ENCODE results near the gene ARHGAP24. TPM values are rescaled to one million over a fixed set of nuclear protein-coding genes. Genes with fewer than 3 reads are reported as not detected.

ARHGAP24 gene
- total RNA-seq, 4 donors from 2014 or later = 3.6 to 35.3 (median 7.2) TPM

- no peaks in the 10 kb centered on the region for H3K27me3 ChIP-seq
- no peaks in the 10 kb centered on the region for H3K36me3 ChIP-seq
- peaks cover 0 to 30% (median 3%) of the 10 kb centered on the region in 3 donors for H3K4me1 ChIP-seq
- no peaks in the 10 kb centered on the region for H3K9me3 ChIP-seq
- WGBS, 2 donors = 51 to 70% methylated on average over 15 to 17 of the region's 18 CpGs
- intact Hi-C loops (cut with DNase I) = no loop called here
- TF ChIP-seq POLR2A (IDR thresholded peaks at IDR 0.05) = no peak
- H3K4me3 ChIP-seq = peak overlapping the region in 1 of 4 donors; percentile 33
- no peak for DNase-seq
- H3K27ac ChIP-seq = no peak overlapping the region
These were observed 457.7 kb downstream of the ARHGAP24 start for GRCh38 chr4:85932500-85933290.

- H3K4me1 ChIP-seq = peaks cover 0 to 26% (median 3%) of the 10 kb centered on the region in 3 donors
- 88 to 91% methylated on average over 3 of the region's 3 CpGs for WGBS, 2 donors
- no peak overlapping the region for H3K27ac ChIP-seq
- no peak overlapping the region for H3K4me3 ChIP-seq
- DNase-seq = no peak
- TF ChIP-seq POLR2A (IDR thresholded peaks at IDR 0.05) = no peak
- TF ChIP-seq CTCF (IDR thresholded peaks at IDR 0.05) = no peak
- intact Hi-C loops (cut with DNase I) = no loop called here
- H3K27me3 ChIP-seq = no peaks in the 10 kb centered on the region
- no peaks in the 10 kb centered on the region for H3K9me3 ChIP-seq
- no peaks in the 10 kb centered on the region for H3K36me3 ChIP-seq
These were observed 458.3 kb downstream of the ARHGAP24 start for GRCh38 chr4:85933291-85933640.

- TF ChIP-seq CTCF (IDR thresholded peaks at IDR 0.05) (no peak), POLR2A (IDR thresholded peaks at IDR 0.05) (no peak)
- Histone ChIP-seq H3K4me1 (no peaks in the 10 kb centered on the region), H3K27me3 (no peaks in the 10 kb centered on the region), H3K4me3 (no peak overlapping the region), H3K9me3 (no peaks in the 10 kb centered on the region), H3K36me3 (no peaks in the 10 kb centered on the region), H3K27ac (no peak overlapping the region)
- no peak for DNase-seq
- intact Hi-C loops (cut with DNase I) = no loop called here
- WGBS, 2 donors = 88 to 92% methylated on average over 2 of the region's 2 CpGs
These were observed 462.6 kb downstream of the ARHGAP24 start for GRCh38 chr4:85937507-85937906.

GRCh38 chr4:85938062-85938461 lies 463.1 kb downstream of the ARHGAP24 start:
- intact Hi-C loops (cut with DNase I) = no loop called here
- H3K4me3 ChIP-seq = no peak overlapping the region
- no peaks in the 10 kb centered on the region for H3K27me3 ChIP-seq
- no peaks in the 10 kb centered on the region for H3K4me1 ChIP-seq
- TF ChIP-seq CTCF (IDR thresholded peaks at IDR 0.05) (no peak), POLR2A (IDR thresholded peaks at IDR 0.05) (no peak)
- H3K27ac ChIP-seq = no peak overlapping the region
- DNase-seq = no peak
- WGBS, 2 donors = 85 to 88% methylated on average over 5 of the region's 5 CpGs
- no peaks in the 10 kb centered on the region for H3K36me3 ChIP-seq
- H3K9me3 ChIP-seq = no peaks in the 10 kb centered on the region

- intact Hi-C loops (cut with DNase I) = no loop called here
- Histone ChIP-seq H3K27me3 (no peaks in the 10 kb centered on the region), H3K27ac (no peak overlapping the region), H3K4me1 (no peaks in the 10 kb centered on the region), H3K9me3 (no peaks in the 10 kb centered on the region), H3K36me3 (peaks cover 0 to 4% (median 0%) of the 10 kb centered on the region in 3 donors), H3K4me3 (no peak overlapping the region)
- TF ChIP-seq CTCF (IDR thresholded peaks at IDR 0.05) = no peak
- no peak for TF ChIP-seq POLR2A (IDR thresholded peaks at IDR 0.05)
- WGBS, 2 donors = 96 to 100% methylated on average over 2 of the region's 2 CpGs
- DNase-seq = no peak
These were observed 464.0 kb downstream of the ARHGAP24 start for GRCh38 chr4:85938902-85939301.

Data from esophagus squamous epithelium (tissue), 5 donors.